CD4-positive, alpha-beta T cell (primary cell): ENCODE data around the gene STK11. TPM values are rescaled to one million over a fixed set of nuclear protein-coding genes. Genes with fewer than 3 reads are reported as not detected.

Source experiments
- ATAC-seq: fragments of 200-7000 bp; cut with Tn5 transposase; one replicate; pipeline ENCODE4 v1.10.0; 2022; ENCODE audit warnings: mild to moderate bottlenecking; ENCODE audit not compliant: poor library complexity
- CTCF ChIA-PET: fragments of 350-600 bp; sonication (Branson Sonifier 250); formaldehyde crosslinking; loops from one replicate; lab custom pipeline; 2021; ENCODE audit warnings: antibody characterized with exemption, inconsistent platforms; lab: Charles Lee
- POLR2A ChIA-PET: fragments of 350-600 bp; sonication (Branson Sonifier 250); formaldehyde crosslinking; loops from one replicate; lab custom pipeline; 2021; ENCODE audit warnings: antibody characterized with exemption, inconsistent platforms; lab: Charles Lee
- DNase-seq, 14 experiments: peaks; one replicate each; pipeline ENCODE4 v3.0.0-alpha.2; 2013 to 2020; ENCODE audit warnings: mixed read lengths in 2 of 14
- H3K27ac ChIP-seq, 2 donors: one replicate each; pipeline versions ENCODE4 v1.5.1 to v1.7.0; 2013; ENCODE audit warnings: low read length in 2 of 2, low read depth in 1 of 2, mild to moderate bottlenecking in 1 of 2
- H3K27me3 ChIP-seq, 2 experiments: 1 replicate in 1 of 2; 2 replicates in 1 of 2; pipeline versions ENCODE4 v1.6.1 to v1.7.0; 2013; ENCODE audit warnings: low read length in 2 of 2, control low read depth in 1 of 2, mild to moderate bottlenecking in 1 of 2, moderate library complexity in 1 of 2; ENCODE audit not compliant: insufficient read depth in 2 of 2, control insufficient read depth in 1 of 2
- H3K36me3 ChIP-seq: one replicate; pipeline ENCODE4 v1.6.1; 2013; ENCODE audit warnings: low read length, control low read depth; ENCODE audit not compliant: insufficient read depth
- H3K4me1 ChIP-seq: one replicate; pipeline ENCODE4 v1.6.1; 2013; ENCODE audit warnings: low read length, control low read depth; ENCODE audit not compliant: insufficient read depth
- H3K4me3 ChIP-seq: one replicate; pipeline ENCODE4 v1.5.1; 2013; ENCODE audit warnings: mild to moderate bottlenecking, low read length, moderate library complexity
- H3K9me3 ChIP-seq, 2 experiments: 1 replicate in 1 of 2; 2 replicates in 1 of 2; pipeline versions ENCODE4 v1.6.1 to v1.7.0; 2013; ENCODE audit warnings: low read length in 2 of 2, mild to moderate bottlenecking in 2 of 2, control low read depth in 1 of 2, moderate library complexity in 1 of 2; ENCODE audit not compliant: control insufficient read depth in 1 of 2, insufficient read depth in 1 of 2
- H3K27ac Mint-ChIP-seq: one replicate; pipeline ENCODE4 v1.8.0; 2020; ENCODE audit warnings: mixed read lengths
- H3K27me3 Mint-ChIP-seq: one replicate; pipeline ENCODE4 v1.8.0; 2021; ENCODE audit warnings: mixed read lengths
- H3K36me3 Mint-ChIP-seq: one replicate; pipeline ENCODE4 v1.8.0; 2021; ENCODE audit warnings: low read depth, mixed read lengths
- H3K4me1 Mint-ChIP-seq: one replicate; pipeline ENCODE4 v1.8.0; 2021; ENCODE audit warnings: low read depth, mixed read lengths
- H3K4me3 Mint-ChIP-seq: one replicate; pipeline ENCODE4 v1.8.0; 2020; ENCODE audit warnings: mild to moderate bottlenecking, mixed read lengths
- H3K9me3 Mint-ChIP-seq: one replicate; pipeline ENCODE4 v1.8.0; 2020; ENCODE audit warnings: mixed read lengths
- intact Hi-C, 2 experiments: fragments of 100-400 bp; cut with DNase I in 1 of 2; cut with micrococcal nuclease in 1 of 2; formaldehyde crosslinking; loops; one replicate each; pipeline versions ENCODE4 v1.15.1 to v1.9.0; 2023 to 2025; cut with DNase I, micrococcal nuclease
- total RNA-seq, 174 experiments: library from RNA in 2 of 174; stranded (reverse) in 2 of 174; gene quantifications; one replicate each; pipeline ENCODE4 v1.2.3 and lab custom pipeline; 2021 to 2026
- TF ChIP-seq, protein P1 (sequence below): fragments of 200-600 bp; IDR thresholded peaks from one replicate; pipeline ENCODE4 v1.8.0; 2022; ENCODE audit warnings: antibody characterized with exemption, mild to moderate bottlenecking

STK11 gene
- total RNA-seq, 2 experiments from 2014 or later, result 49.7 to 53.0 TPM

DNA sequence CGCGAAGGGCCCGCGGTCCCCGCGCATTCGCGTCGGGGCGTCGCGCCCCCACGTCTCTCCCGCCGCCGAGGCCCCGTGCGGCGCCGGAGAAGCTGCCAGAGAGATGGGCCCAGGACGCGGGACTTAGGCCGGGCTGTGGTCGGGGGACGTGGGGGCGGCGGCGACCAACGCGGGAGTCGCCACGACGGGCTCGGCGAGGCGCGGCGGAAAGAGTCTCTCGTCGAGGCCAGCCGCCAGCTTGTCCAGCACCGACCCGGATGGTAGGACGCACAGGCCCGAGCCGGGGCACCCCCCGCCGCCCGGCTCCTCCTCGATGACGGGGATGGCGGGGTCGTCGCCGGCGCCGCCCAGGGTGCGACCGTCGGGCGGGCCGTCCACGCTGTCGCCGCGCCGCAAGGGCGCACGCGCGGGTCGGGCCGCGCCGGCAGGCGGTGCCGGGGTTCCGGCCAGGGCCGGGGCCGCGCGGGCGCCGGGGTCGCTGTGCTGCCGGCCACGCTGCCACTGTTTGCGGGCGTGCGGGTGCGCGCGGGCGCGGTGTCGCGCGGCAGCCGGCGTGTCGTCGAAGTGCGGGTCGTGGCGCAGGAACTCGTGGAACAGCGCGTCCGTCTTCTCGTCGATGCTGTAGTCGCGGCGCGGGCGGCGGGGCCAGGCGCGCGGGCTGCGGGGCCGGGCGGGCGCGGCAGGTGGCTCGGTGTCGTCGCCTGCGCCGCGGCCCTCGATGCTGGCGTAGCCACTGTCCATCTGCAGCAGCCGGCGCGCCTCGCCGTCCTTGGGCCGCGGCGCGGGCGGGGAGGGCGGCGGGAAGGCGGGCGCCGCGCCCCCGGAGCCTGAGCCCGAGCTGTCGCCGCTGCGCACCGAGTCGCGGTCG, 23.7 kb downstream of the STK11 start:
- Mint-ChIP-seq H3K27me3 (no peaks in the 10 kb centered on the region), H3K4me3 (no peak overlapping the region), H3K9me3 (no peaks in the 10 kb centered on the region), H3K27ac (no peak overlapping the region), H3K4me1 (no peaks in the 10 kb centered on the region), H3K36me3 (peaks cover 3% of the 10 kb centered on the region)
- intact Hi-C loops, result no loop called here
- CTCF ChIA-PET, result no interaction called here
- Histone ChIP-seq H3K27me3 (no peaks in the 10 kb centered on the region), H3K27ac (no peak overlapping the region), H3K36me3 (peaks cover 10% of the 10 kb centered on the region), H3K4me3 (no peak overlapping the region), H3K4me1 (no peaks in the 10 kb centered on the region), H3K9me3 (peaks cover 0 to 5% of the 10 kb centered on the region in 2 experiments)
- TF ChIP-seq, protein P1, sequence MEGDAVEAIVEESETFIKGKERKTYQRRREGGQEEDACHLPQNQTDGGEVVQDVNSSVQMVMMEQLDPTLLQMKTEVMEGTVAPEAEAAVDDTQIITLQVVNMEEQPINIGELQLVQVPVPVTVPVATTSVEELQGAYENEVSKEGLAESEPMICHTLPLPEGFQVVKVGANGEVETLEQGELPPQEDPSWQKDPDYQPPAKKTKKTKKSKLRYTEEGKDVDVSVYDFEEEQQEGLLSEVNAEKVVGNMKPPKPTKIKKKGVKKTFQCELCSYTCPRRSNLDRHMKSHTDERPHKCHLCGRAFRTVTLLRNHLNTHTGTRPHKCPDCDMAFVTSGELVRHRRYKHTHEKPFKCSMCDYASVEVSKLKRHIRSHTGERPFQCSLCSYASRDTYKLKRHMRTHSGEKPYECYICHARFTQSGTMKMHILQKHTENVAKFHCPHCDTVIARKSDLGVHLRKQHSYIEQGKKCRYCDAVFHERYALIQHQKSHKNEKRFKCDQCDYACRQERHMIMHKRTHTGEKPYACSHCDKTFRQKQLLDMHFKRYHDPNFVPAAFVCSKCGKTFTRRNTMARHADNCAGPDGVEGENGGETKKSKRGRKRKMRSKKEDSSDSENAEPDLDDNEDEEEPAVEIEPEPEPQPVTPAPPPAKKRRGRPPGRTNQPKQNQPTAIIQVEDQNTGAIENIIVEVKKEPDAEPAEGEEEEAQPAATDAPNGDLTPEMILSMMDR, result no peak
- ATAC-seq (no peak), DNase-seq (no peak)
- POLR2A ChIA-PET, result no interaction called here

DNA sequence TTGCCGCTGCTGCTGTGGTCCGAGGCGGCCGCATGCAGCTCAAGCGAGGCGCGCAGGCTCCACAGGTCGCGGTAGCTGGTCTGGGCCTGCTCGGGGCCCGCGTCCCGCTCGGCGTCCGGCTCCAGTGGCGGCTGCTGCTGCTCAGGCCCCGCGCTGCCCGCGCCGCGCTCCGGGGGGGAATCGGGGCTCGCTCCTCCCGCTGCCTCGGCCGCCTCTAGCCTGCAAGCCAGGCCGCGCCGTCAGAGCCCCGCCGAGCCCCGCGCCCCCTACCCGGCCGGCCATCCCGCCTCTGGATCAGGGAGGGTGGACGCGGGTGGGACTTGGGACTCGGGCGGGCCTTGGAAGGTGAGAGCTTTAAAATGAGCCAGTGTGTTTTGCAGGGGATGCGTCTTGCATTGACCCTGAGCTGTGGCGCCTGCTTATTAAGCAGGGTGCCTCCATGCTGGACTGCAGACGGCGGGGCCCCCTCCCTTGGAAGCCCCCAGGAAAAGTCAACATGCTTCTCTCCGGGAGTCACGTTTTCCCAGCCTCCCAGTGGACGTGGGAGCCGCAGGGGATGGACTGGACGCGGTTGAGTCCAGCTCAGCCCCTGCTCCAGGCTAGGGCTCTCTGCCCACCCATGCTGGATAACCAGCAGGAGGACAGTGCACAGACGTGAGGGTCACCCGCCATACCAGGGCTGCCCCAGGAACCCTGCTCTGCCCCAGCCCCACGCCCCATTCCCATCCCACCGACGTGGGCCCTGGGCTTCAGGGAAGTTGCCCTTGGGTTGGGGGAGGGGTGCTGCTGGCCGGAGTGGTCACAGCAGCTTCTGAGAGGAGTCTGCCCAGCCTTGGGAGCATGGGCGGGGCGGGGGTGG, 24.6 kb downstream of the STK11 start:
- Histone ChIP-seq H3K4me1 (no peaks in the 10 kb centered on the region), H3K27me3 (no peaks in the 10 kb centered on the region), H3K9me3 (peaks cover 0 to 5% of the 10 kb centered on the region in 2 experiments), H3K36me3 (peaks cover 3% of the 10 kb centered on the region), H3K27ac (no peak overlapping the region), H3K4me3 (no peak overlapping the region)
- no peak for DNase-seq
- ChIA-PET CTCF (no interaction called here), POLR2A (no interaction called here)
- peaks cover 3% of the 10 kb centered on the region for H3K36me3 Mint-ChIP-seq
- TF ChIP-seq, protein P1, result no peak
- no peaks in the 10 kb centered on the region for H3K9me3 Mint-ChIP-seq
- intact Hi-C loops, result no loop called here
- H3K27ac Mint-ChIP-seq, result no peak overlapping the region
- no peaks in the 10 kb centered on the region for H3K4me1 Mint-ChIP-seq
- no peak for ATAC-seq
- no peak overlapping the region for H3K4me3 Mint-ChIP-seq
- no peaks in the 10 kb centered on the region for H3K27me3 Mint-ChIP-seq

DNA sequence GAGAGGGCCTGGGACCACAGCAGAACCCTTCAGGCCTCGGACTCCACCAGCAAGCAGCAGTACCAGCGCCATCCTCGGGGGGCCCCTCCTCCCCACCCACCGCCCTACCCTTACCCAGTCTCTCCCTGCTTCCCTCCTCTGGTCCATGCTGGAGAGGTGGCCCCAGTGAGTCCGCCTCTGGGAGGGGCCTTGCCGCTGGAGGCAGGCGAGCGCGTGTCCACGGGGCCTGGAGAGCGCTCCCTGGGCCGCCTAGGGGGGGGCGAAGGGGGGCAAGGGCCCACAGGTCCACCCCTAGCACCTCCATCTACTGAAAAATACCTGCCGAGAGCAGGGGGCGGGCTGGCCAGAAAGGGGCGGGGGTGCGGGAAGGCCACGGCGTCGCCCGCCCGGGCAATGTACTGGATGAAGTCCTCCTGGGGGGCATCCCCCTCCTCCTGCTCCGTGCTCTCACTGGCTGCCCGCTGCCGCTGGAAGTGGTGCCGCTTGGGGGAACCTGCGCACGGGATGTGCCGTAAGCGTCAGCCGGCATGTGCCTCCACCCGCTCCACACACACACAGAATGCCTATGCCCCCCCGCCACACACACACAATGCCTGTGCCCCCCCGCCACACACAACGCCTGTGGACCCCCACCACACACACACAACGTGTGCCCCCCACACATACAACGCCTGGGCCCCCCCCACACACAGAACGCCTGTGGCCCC, 25.4 kb downstream of the STK11 start:
- peaks cover 3% of the 10 kb centered on the region for H3K36me3 ChIP-seq
- POLR2A ChIA-PET, result no interaction called here
- intact Hi-C loops, result no loop called here
- H3K27ac Mint-ChIP-seq, result no peak overlapping the region
- no peak for DNase-seq
- peaks cover 3% of the 10 kb centered on the region for H3K36me3 Mint-ChIP-seq
- TF ChIP-seq, protein P1, result no peak
- no peaks in the 10 kb centered on the region for H3K9me3 Mint-ChIP-seq
- no peaks in the 10 kb centered on the region for H3K4me1 ChIP-seq
- peaks cover 0 to 5% of the 10 kb centered on the region in 2 experiments for H3K9me3 ChIP-seq
- H3K27me3 Mint-ChIP-seq, result no peaks in the 10 kb centered on the region
- H3K27me3 ChIP-seq, result no peaks in the 10 kb centered on the region
- no peak overlapping the region for H3K27ac ChIP-seq
- ATAC-seq, result no peak
- H3K4me1 Mint-ChIP-seq, result no peaks in the 10 kb centered on the region
- H3K4me3 ChIP-seq, result no peak overlapping the region
- CTCF ChIA-PET, result no interaction called here
- no peak overlapping the region for H3K4me3 Mint-ChIP-seq
